SK-N-DZ (cell line): Measurements from ENCODE around the gene S1PR4.
"Not testable (repeated sequence)": the region's sequence is repeated elsewhere in the genome, so short reads cannot be mapped to it uniquely, and the experiment has no call there.

Experiments used
- DNase-seq: peaks from one replicate; pipeline ENCODE4 v3.0.0-alpha.2; 2015; ENCODE audit warnings: low spot score

The S1PR4 gene

GRCh38 chr19:3193256-3194105, 14.9 kb downstream of the S1PR4 start:
- no peak for DNase-seq

DNA sequence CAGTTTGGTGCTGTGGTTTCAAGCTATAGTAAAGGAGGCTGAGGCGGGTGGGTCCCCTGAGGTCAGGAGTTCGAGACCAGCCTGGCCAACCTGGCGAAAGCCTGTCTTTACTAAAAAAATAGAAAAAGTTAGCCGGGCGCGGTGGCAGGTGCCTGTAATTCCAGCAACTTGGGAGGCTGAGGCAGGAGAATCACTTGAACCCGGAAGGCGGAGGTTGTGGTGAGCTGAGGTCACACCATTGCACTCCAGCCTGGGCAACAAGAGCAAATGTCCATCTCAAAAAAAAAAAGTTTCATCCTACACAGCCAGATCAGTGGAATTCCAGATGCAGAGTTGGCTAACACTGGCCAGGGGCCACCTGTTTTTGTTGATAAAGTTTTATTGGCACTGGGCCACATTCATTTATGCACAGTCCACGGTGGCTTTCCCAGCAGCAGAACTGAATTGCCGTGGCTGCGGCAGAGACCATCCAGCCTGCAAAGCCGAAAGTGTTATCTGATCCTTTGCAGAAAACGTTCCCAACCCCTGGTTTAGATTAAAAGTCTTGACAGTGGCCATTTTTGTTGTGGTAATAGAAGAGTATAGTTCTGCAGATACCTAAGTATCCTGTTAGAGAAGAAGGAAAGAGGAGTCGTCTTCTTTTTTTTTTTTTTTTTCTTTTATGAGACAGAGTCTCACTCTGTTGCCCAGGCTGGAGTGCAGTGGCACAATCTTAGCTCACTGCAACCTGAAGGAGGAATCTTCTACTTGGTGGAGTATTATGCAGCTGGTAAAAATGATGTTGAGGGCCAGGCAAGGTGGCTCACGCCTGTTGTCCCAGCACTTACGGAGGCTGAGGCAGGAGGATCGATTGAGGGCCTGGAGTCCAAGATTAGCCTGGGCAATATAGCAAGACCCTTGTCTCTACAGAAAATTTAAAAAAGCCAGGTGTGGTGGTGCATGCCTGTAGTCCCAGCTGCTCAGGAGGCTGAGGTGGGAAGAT, 15.8 kb downstream of the S1PR4 start:
- no peak for DNase-seq

DNA sequence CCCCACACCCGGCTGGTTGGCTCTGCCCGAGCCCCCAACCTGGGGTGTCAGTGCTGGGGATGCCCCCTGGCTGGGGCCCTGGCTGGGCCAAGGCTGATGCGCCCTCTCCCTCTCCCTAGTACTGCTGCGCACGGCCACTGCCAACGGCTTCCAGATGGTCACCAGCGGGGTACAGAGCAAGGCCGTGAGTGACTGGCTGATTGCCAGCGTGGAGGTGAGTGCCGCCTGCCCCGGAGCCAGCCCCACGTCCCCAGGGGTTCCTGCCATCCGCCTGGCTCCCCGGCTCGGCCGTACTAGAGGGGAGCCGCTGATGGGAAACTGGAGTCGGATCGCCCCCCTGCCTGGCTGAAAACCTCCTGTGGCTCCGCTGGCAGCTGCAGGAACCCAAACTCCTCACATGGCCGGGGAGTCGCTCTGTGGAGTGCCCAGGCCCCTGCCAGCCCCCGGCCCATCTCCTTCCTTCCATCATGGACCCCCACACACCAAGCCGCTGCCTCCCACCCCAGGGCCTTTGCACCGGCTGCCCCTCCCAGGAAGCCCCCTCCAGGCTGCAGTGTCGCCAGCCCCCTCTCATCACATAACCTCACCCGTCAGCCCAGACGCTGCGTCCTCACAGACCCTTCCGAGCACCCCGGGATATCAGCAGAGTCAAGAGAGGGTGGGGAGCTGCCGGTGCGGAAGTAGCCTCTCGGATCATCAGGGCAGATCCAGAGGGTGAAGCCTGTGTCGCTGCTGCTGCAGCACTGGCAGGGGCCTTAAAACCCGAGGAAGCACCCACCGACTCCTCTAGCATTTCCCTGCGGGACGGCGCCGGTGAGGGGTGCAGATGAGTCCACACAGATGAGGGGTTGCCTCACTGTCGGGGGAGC, 17.7 kb downstream of the S1PR4 start:
- DNase-seq, result no peak

DNA sequence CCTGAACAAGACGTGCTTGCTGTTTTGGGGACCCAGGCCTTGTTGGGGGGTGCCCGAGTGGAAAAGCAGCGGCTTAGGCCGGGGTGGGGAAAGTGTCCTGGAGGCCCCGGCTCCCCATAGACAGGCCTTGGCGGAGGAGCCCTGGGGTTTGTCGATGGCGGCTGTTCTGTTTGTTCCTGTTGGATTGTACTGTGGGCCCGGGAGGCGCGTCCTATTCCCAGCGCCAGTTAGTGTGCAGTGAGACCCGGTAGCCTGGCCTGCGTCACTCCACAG, 18.3 kb downstream of the S1PR4 start:
- DNase-seq, result no peak

DNA sequence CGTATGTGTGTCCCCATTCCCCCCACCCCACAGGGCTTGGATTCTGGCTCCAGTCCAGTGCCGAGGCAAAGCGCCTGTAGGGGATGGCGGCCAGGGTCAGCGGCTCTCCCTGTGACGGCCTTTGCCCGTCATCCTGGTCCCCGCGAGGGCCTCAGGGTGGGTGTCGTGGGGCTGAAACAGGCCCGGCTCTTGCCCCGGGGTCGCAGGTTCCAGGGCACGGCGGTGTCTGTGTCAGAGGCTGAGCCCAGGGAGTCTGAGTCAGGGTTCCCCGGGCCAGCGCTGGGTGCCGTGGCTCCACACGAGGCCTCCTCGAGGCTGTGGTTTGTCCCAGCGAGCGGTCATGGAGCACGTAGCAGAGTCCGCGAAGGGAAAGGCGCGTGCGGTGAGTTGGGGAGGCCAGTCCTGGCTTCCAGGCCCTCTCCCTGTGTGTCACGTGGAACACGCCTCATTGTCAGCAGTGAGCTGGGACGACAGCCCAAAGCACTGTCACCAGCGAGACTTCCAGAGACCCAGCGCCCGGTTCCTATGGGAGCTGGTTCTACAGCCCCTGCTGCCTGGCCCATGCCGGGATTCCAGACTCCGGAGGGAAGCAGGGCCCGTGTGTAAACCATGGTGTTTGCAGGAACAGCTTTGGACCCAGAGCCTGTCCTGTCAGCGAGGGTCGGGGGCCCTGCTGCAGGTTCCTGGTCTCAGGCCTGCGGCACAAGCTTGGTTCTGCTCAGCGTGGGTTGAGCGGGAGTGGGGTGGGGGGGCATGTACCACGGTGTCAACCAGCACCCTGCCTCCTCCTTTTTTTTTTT, 20.5 kb downstream of the S1PR4 start:
- no peak for DNase-seq

GRCh38 chr19:3201072-3201700, 22.6 kb downstream of the S1PR4 start:
- no peak for DNase-seq

DNA sequence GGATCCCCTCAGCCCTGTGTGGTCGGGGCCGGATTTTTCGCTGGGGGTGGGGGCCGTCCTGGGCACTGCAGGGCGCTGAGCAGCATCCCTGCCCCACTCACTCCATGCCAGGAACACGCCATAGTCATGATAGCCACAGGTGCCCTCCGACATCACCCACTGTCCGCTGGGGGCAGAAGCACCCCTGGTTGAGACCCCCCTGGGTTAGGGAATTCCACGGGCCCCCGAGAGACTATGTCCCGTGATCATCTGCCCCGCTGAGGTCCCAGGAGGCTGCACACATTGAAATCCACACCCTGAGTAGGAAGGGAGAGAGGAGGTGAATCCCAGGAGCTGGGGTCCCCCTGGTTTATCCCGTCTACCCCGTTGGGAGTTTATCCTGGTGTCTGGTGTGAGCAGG, 23.3 kb downstream of the S1PR4 start:
- DNase-seq, result no peak

DNA sequence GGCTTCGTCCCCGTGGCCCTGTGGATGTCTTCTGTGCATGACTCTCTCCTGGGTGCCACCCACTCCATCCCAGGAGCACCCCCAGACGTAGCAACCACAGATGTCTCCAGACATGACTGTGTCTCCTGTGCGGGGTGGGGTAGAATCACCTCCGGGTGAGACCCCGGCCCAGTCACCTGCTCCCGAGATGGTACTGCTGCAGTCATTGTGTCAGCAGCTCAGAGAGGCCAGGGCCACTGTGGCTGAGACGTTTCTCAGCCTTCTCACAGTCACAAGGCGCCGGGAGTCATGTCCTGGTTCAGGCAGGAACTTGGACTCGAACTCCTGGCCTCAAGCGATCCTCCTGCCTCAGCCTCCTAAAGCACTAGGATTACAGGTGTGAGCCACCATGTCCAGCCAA, 23.8 kb downstream of the S1PR4 start:
- DNase-seq, result no peak

- not testable (repeated sequence) for DNase-seq
These were observed 24.3 kb downstream of the S1PR4 start for GRCh38 chr19:3202895-3203294.

DNA sequence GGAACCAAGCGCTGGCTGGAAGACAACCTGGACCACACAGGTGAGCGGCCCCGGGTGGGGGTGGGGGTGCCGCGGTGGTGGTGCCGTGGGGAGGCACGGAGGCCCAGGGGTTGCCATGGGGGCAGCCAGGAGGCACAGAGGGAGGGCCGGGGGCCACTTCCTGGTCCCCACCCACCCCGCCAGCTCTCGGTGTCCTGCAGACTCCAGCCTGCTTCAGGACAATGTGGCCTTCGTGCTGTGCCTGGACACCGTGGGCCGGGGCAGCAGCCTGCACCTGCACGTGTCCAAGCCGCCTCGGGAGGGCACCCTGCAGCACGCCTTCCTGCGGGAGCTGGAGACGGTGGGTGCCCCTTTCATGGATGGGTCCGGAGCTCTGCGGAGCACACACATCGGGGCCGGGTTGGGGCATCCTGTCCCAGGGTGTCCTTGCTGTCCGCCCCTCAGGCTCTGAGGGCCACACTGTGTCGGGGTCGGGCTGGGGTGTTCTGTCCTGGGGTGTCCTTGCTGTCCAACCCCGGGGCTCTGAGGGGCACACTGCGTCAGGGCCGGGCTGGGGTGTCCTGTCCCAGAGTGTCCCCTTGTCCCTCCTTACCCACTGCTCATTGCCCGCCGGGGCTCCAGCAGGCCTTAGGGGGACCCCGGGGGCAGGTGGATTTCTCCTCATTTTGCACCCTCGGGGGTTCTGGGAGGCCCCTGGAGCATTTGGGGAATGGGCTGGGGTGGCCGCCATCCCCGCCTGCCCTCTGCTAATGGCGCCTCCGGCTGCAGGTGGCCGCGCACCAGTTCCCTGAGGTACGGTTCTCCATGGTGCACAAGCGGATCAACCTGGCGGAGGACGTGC, 25.5 kb downstream of the S1PR4 start:
- no peak for DNase-seq

DNA sequence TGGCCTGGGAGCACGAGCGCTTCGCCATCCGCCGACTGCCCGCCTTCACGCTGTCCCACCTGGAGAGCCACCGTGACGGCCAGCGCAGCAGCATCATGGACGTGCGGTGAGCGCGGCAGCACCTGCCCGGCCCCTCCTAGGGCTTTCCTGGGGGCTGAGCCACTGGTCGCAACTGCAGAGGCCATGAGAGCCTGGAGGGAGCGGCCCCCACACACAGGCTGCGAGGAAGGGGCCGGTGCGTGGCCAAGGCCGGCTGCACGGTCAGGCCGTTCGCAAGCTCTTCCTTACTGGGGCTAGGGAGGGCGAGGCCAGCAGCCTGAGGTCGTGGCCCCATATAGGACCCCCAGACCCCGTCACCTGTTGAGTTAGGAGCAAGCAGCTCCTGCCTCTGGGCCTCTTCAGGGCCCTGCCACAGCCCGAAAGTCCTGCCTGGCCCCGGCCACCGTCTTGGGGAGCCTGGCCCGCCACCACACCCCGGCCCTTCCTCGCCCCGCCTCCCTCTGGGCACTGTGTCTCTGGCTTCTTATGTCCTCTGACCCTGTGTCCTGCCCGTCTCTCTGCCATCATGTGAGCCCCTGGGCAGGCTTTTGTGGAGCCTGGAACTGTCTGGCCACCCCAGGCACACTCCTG, 26.2 kb downstream of the S1PR4 start:
- DNase-seq, result no peak

GRCh38 chr19:3206216-3206953, 27.8 kb downstream of the S1PR4 start:
- no peak for DNase-seq

DNA sequence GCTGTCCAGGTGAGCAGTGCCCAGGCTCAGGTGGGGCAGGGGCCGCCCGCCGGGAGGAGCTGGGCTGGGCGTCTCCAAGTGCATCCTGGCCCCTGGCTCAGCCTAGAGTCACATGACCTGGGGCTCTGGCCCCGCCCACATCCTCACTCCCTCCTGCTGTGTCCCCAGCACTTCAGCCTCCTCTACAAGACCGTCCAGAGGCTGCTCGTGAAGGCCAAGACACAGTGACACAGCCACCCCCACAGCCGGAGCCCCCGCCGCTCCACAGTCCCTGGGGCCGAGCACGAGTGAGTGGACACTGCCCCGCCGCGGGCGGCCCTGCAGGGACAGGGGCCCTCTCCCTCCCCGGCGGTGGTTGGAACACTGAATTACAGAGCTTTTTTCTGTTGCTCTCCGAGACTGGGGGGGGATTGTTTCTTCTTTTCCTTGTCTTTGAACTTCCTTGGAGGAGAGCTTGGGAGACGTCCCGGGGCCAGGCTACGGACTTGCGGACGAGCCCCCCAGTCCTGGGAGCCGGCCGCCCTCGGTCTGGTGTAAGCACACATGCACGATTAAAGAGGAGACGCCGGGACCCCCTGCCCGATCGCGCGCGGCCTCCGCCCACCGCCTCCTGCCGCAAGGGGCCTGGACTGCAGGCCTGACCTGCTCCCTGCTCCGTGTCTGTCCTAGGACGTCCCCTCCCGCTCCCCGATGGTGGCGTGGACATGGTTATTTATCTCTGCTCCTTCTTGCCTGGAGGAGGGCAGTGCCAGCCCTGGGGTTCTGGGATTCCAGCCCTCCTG, 29.1 kb downstream of the S1PR4 start:
- no peak for DNase-seq

GRCh38 chr19:3208317-3209207, 30.0 kb downstream of the S1PR4 start:
- no peak for DNase-seq

DNA sequence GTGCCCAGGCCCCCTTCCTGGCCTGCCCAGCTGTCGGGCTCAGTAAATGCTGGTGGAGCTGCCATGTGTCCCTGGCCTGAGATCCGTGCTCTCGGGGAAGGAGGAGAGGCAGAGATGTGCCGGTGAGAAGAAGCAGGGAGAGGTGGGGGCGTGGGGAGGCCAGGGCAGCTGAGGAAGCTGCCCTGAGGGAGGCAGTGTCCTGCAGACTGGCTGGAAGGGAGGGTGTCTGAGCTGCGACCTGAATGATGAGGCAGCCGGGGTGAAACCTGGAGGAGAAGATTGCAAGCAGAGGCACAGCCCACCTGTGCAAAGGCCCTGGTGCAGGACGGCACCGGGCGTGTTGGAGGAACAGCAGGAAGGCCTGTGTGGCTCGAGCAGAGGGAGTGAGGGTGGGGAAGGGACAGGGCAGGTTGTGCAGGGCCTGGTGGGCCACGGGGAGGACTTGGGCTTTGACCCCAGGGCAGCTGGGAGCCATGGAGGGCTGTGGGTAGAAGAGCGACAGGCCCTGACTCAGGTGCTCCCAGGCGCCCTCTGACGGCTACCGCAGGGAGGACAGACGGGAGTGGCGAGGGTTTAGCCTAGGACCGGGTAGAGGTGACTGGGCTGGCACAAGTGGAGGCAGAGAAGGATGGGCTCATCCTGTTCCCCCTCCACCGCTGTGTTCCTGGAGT, 31.9 kb downstream of the S1PR4 start:
- peak; percentile 56 for DNase-seq

GRCh38 chr19:3211191-3211590, 32.6 kb downstream of the S1PR4 start:
- DNase-seq, result no peak
